Gastrocnemius medialis (tissue), 4 donors: ENCODE data around the gene CACNA2D1. TPM values are rescaled to one million over a fixed set of nuclear protein-coding genes. Genes with fewer than 3 reads are reported as not detected.
A peak's percentile ranks its signal among the peaks of the same experiment; 100 is the strongest.

Source experiments
- ATAC-seq, 2 donors: fragments of 150-250 bp; one replicate each; pipeline ENCODE4 v1.9.1; 2016
- DNase-seq, 2 donors: peaks; one replicate each; pipeline ENCODE4 v3.0.0-alpha.2; 2019
- H3K27ac ChIP-seq, 4 donors: fragments of 200-600 bp; sonication (generic); 1 replicate in 1 of 4; 2 replicates in 3 of 4; pipeline ENCODE4 v1.5.1; 2016 to 2018; ENCODE audit warnings: mild to moderate bottlenecking in 2 of 4, moderate library complexity in 1 of 4
- H3K27me3 ChIP-seq, 3 donors: fragments of 200-600 bp; sonication (generic) in 2 of 3; 1 replicate in 1 of 3; 2 replicates in 2 of 3; pipeline versions ENCODE4 v1.5.1 to v1.6.0; 2016 to 2019; ENCODE audit warnings: mild to moderate bottlenecking in 1 of 3, moderate library complexity in 1 of 3
- H3K36me3 ChIP-seq, 2 donors: fragments of 200-600 bp; sonication (generic) in 1 of 2; one replicate each; pipeline ENCODE4 v1.5.1; 2017 to 2018
- H3K4me1 ChIP-seq, 2 donors: fragments of 200-600 bp; sonication (generic) in 1 of 2; one replicate each; pipeline ENCODE4 v1.5.1; 2016 to 2017; ENCODE audit warnings: mild to moderate bottlenecking in 2 of 2
- H3K4me3 ChIP-seq, 4 donors: fragments of 200-600 bp; sonication (generic) in 3 of 4; 1 replicate in 1 of 4; 2 replicates in 3 of 4; pipeline ENCODE4 v1.5.1; 2016 to 2019; ENCODE audit warnings: mild to moderate bottlenecking in 2 of 4
- H3K9me3 ChIP-seq, 3 donors: fragments of 200-600 bp; sonication (generic) in 2 of 3; 1 replicate in 1 of 3; 2 replicates in 2 of 3; pipeline ENCODE4 v1.5.1; 2016 to 2019
- POLR2A ChIP-seq, 2 donors: fragments of 450-650 bp; IDR thresholded peaks; one replicate each; pipeline ENCODE4 v1.6.1; 2017; ENCODE audit warnings: antibody characterized with exemption in 2 of 2, mild to moderate bottlenecking in 2 of 2, moderate library complexity in 2 of 2
- in situ Hi-C, 4 donors: fragments of 200-750 bp; cut with MboI; loops; one replicate each; pipeline versions ENCODE4 v1.15.0 to v1.8.0; 2017; ENCODE audit warnings: low sequenced_read_pairs in 4 of 4
- intact Hi-C: fragments of 100-400 bp; cut with DNase I; formaldehyde crosslinking; loops from one replicate; pipeline ENCODE4 v1.15.1; 2023; ENCODE audit warnings: low total_unique reads
- total RNA-seq, 4 donors: library from RNA; depleted of rRNA; stranded (reverse); fragments of >200 nt; gene quantifications; one replicate each; pipeline versions ENCODE4 v1.1.0 to v1.2.3, GENCODE V29; 2016
- TF ChIP-seq, protein P1 (sequence below), 5 experiments: fragments of 450-650 bp in 3 of 5; fragments of 200-600 bp in 2 of 5; sonication (generic) in 2 of 5; IDR thresholded peaks in 4 of 5; conservative IDR thresholded peaks in 1 of 5; 1 replicate in 4 of 5; 2 replicates in 1 of 5; pipeline ENCODE4 v1.5.1; 2016 to 2019; ENCODE audit warnings: antibody characterized with exemption in 5 of 5, mild to moderate bottlenecking in 3 of 5, moderate library complexity in 3 of 5

CACNA2D1 gene
- total RNA-seq, 4 donors from 2014 or later, result 83.9 to 157 (median 120) TPM

DNA sequence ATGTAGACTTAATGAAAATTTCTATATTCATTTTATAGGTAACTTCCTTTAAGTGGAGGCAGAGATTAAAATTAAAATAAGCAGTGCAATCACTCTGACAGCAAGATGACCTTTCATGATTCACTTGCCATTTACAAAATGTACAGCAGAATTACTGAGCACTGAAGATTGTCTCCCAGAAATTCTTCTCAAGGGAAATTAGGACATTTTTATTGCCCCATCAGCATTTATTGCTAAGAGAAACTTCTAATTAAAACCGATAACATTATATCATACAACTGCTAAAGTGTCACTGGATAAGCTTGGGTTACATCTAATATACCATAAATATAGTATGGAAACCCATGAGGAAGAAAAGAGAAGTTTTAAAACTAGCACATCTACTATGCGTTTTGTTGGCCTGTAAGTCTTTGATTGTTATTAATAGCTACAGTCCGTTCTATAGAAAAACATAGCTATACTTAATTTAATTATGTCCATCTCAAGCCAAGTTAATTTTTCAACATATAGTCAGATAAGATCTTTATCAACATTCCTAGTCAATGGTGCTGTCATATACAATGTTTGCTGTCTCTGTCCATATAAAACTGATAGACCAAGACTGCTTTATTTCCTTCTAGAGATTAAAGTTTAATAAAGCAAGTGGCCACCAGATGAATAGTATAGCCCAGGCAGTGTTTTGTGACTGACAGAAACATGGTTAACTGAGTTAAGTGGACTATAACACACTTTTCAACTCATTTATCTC is 456.7 kb downstream of the CACNA2D1 start:
- DNase-seq (no peak), ATAC-seq (no peak)
- Histone ChIP-seq H3K4me3 (no peak overlapping the region), H3K27me3 (no peaks in the 10 kb centered on the region), H3K36me3 (peaks cover 0 to 25% of the 10 kb centered on the region in 2 donors), H3K27ac (no peak overlapping the region), H3K4me1 (no peaks in the 10 kb centered on the region), H3K9me3 (no peaks in the 10 kb centered on the region)
- in situ Hi-C loops, result no loop called here
- intact Hi-C loops, result no loop called here
- TF ChIP-seq, protein P1, sequence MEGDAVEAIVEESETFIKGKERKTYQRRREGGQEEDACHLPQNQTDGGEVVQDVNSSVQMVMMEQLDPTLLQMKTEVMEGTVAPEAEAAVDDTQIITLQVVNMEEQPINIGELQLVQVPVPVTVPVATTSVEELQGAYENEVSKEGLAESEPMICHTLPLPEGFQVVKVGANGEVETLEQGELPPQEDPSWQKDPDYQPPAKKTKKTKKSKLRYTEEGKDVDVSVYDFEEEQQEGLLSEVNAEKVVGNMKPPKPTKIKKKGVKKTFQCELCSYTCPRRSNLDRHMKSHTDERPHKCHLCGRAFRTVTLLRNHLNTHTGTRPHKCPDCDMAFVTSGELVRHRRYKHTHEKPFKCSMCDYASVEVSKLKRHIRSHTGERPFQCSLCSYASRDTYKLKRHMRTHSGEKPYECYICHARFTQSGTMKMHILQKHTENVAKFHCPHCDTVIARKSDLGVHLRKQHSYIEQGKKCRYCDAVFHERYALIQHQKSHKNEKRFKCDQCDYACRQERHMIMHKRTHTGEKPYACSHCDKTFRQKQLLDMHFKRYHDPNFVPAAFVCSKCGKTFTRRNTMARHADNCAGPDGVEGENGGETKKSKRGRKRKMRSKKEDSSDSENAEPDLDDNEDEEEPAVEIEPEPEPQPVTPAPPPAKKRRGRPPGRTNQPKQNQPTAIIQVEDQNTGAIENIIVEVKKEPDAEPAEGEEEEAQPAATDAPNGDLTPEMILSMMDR (IDR thresholded peaks at IDR 0.05 in 4 of 5, conservative IDR thresholded peaks at IDR 0.05 in 1 of 5), result no peak
- no peak for TF ChIP-seq POLR2A (IDR thresholded peaks at IDR 0.05)

DNA sequence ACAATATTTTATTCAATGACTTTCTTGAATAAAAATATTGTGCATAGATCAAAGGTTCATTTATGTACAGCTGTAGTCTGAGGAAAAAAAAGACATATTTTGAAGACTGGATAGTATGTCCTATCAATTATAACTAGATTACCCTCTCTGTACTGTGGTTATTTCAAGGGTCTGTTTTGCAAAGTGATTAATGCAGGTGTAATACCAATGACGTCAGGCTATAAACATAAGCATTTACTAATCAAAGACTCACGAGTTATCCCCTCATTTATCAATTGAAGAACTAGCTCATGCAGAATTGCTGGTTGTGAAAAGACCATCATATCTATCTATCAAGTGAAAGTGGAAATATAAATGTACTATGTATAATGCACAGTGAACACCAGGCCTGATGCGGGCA is 460.2 kb downstream of the CACNA2D1 start:
- H3K9me3 ChIP-seq, result no peaks in the 10 kb centered on the region
- H3K4me1 ChIP-seq, result no peaks in the 10 kb centered on the region
- peak in 1 of 2 donors; percentile 30 for ATAC-seq
- in situ Hi-C loops (no loop called here), intact Hi-C loops (no loop called here)
- H3K27me3 ChIP-seq, result no peaks in the 10 kb centered on the region
- H3K27ac ChIP-seq, result no peak overlapping the region
- H3K36me3 ChIP-seq, result peaks cover 0 to 23% of the 10 kb centered on the region in 2 donors
- no peak for DNase-seq
- H3K4me3 ChIP-seq, result no peak overlapping the region
- TF ChIP-seq, protein P1 (IDR thresholded peaks at IDR 0.05 in 4 of 5, conservative IDR thresholded peaks at IDR 0.05 in 1 of 5), result no peak
- no peak for TF ChIP-seq POLR2A (IDR thresholded peaks at IDR 0.05)

DNA sequence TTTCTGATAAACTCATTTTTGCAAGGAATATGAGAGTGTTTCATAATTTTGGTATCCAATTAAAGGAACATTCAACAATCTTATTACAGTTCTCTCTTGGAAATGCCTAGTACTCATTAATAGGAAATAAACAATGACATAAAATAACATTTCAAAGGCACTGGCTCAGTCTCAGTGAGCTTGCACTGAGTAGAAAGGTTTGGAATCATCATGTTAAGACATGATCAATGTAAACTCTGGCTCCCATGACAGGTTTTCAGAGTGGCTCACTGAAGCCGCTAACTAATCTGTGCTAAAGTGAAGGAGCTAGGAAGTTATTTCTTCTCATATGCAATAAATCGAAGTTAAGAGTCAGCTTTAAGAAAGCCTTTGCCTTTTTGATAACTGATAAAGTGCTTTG is 470.5 kb downstream of the CACNA2D1 start:
- Histone ChIP-seq H3K27ac (no peak overlapping the region), H3K36me3 (peaks cover 0 to 22% of the 10 kb centered on the region in 2 donors), H3K4me1 (no peaks in the 10 kb centered on the region), H3K9me3 (no peaks in the 10 kb centered on the region), H3K27me3 (no peaks in the 10 kb centered on the region), H3K4me3 (no peak overlapping the region)
- ATAC-seq (no peak), DNase-seq (no peak)
- in situ Hi-C loops (loop anchor here in 2 of 4 donors (25.0 kb wide), 2 partner anchors 461 to 486 kb away; no protein-coding TSS in a partner anchor), intact Hi-C loops (no loop called here)
- no peak for TF ChIP-seq POLR2A (IDR thresholded peaks at IDR 0.05)
- TF ChIP-seq, protein P1 (IDR thresholded peaks at IDR 0.05 in 4 of 5, conservative IDR thresholded peaks at IDR 0.05 in 1 of 5), result no peak

DNA sequence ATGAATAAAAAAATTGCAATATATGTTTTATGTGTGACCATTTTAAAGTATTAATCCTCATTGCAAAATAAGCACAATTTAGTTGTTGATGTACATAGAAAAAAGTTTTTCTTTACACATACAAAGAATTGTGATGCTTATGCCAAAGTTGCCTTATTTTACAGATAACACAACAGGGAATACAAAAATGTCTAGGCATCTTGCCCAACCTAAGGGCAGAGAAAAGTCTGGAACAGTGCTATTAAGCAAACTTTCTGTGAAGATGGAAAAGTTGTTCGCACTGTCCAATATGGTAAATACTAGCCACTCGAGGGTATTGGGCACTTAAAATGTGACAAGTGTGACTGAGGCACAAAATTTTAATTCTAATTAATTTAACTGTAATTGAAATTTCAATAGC is 483.6 kb downstream of the CACNA2D1 start:
- intact Hi-C loops, result no loop called here
- no peak for ATAC-seq
- no peak for TF ChIP-seq POLR2A (IDR thresholded peaks at IDR 0.05)
- TF ChIP-seq, protein P1 (IDR thresholded peaks at IDR 0.05 in 4 of 5, conservative IDR thresholded peaks at IDR 0.05 in 1 of 5), result no peak

More for the DNA sequence above, 483.6 kb downstream of the CACNA2D1 start:
- Histone ChIP-seq H3K4me3 (no peak overlapping the region), H3K27me3 (no peaks in the 10 kb centered on the region), H3K36me3 (peaks cover 0 to 8% of the 10 kb centered on the region in 2 donors), H3K4me1 (peaks cover 8 to 18% of the 10 kb centered on the region in 2 donors), H3K27ac (no peak overlapping the region), H3K9me3 (no peaks in the 10 kb centered on the region)
- no peak for DNase-seq
- in situ Hi-C loops, result loop anchor here in 2 of 4 donors (25.0 kb wide), 2 partner anchors 448 to 473 kb away; no protein-coding TSS in a partner anchor
